ENCODE results near the gene OTUD7B.

- no peak for TF ChIP-seq CTCF (IDR thresholded peaks at IDR 0.05; ENCODE audit: poor library complexity)
- TF ChIP-seq EZH2 (IDR thresholded peaks at IDR 0.05; ENCODE audit: borderline replicate concordance): no peak
- TF ChIP-seq EZH2phosphoT487 (IDR thresholded peaks at IDR 0.05; ENCODE audit: low read depth, severe bottlenecking, unreplicated experiment): no peak
These were observed 23.8 kb downstream of the OTUD7B start for GRCh38 chr1:149986486-149987296.
